Measurements from ENCODE around the gene KLF9. TPM values are rescaled to one million over a fixed set of nuclear protein-coding genes. Genes with fewer than 3 reads are reported as not detected.

Gene KLF9
- total RNA-seq, 1 donor from 2014 or later: 10.3 TPM

DNA sequence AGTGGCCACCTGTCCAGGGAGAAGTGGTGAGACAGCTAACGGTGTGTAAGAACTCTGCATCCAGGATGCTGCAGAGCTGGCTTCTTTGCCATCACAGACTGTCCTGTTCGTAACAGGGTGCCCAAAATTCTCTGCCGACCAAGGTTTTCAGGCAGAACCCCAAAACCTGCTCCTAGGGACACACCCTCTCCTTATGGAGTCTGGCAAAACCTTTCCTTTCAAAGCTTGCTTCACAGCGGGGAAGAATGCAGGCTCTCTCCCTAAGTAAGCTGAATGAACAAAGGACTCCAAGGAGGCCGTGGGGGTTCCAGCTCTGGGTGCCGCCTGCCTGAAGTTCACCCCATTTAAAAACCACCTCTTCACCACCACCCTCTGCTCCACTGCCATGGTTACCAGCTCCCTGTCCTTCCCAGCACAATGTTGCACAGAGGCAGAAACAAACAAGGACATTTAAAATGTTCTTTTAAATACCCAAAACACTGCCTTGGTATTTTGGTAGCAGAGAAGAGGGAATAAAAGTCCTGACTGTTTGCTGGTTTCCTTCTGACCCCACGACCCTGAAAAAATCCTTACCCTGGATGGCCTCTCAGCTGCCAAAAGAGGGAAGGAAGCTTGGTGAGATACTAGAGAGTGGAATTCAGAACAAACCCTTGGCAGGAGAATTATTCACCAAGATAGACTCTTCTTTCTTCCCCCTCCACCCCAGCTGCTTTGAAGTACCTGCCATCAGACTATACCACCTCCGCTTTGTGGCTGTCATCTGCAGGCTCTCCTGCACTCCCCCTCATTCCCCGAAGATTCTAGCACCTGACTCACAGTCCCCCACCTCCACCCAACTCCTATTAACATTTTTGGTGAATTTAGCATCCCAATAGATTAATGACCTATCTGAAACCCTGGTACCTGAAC lies 7.1 kb upstream of the KLF9 start:
- no peak for DNase-seq

DNA sequence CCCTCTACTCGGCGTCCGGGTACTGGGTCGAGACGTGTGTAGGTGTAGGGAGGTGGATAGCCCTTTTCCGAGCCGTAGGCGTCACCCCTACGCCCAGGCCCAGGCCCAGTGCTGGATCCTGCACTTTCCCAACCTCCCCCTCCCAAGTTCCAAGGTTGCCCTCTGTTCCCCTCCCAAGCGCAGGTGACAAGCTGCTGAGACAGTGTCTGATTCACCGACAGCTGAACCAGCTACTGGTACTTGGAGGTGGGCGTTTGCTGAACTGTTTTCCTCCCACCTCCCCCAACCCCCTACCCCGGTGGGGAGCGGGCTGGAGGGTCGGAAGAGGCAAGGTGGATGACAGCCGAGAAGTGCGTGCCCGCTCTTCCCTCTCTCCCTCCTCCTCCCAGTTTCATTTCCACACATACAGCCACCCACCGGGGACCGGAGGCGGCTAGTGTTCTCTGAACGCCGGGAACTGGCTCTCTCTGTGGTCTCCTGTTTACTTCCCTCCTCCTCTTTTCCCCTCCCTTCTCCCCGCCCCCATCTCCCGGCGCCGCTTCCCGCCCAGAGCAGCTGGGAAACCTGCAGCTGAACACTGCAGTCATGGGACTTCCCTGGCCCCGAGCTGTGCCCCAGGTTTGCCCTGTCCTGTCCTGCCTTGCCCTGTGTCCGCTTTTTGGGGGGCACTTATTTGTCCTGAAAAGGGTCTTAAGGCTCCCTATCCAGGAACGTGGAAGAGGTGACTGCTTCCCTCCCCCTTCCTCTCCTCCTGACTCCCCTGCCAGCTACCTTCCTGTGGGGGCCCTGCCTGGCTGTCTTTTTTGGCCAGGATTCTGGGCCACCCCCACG lies 6.2 kb upstream of the KLF9 start:
- peak; percentile 53 for DNase-seq

DNA sequence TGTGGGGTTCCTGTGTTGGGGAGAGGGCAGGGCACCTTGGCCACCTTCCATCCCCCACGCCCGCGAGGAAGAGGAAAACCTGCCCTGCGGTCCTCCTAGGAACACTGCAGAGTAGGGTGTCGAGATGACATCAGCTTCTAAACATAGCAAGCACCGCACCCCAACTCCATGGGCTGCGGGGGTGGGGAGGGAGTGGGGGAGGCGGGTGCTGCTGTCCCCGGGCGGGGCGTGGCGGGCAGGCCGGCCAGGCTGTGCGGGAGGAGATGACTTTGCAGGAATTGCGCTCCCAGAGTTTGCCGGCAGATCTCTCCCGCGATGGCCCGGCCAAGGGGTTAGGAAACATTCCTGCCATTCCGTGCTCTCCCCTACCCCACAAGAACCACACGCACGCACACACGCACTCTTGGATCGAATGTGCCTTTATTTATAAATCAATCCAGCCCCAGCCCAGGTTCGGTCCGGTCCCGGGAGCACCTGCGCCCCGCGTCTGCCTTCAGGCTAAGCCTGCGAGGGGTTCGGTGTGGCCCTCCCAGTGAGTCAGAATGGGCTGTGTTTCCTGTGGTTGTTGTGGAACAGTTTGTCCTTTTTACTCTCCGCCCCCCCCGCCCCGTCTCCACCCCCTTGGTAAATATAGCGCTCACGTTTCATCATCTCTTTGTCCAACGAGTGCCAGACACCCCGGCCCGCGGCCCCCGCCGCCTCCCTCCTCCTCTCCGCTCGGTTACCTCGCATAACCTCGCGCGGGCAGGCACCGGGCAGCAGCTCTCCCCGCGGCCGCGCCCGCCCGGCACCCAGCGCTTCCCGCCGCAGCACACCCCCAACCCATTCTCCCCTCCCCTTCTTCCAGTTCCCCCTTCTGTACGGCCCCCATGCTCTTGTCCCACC lies 5.3 kb upstream of the KLF9 start:
- peak; percentile 53 for DNase-seq

DNA sequence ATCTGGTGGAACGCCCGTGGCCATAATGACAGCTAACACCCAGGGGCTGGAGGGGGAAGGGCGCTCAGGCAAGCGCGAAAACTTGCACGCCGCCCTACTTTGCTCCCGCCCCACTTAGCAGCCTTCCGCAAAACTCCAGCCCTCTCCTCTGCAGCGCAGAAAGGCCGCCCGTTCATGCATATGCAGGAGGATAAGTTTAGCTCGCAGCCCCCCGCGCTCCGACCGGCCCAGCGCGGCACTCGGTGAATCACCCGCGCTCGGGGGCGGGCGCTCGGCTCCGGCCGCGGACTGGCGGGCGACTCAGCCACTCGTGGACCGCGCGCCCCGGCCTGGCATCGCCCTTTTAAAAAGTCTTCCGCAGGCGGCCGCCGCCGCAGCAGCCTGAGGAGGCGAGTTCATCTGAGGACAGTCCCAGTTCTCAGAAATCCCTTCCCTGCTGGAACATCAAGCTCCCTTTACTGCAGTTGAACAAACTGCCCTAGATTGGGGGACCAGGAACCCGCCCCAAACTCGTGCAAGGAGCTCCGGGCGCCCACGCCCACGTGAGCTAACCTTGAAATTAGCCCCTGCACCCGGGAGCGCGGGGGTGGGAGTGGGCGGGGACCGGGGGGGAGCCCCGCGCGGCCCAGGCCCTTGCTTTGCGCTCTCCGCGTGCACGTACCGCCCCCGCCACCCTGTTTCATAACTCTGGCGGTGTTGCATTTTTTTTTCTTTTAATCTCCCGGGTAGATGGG lies 4.5 kb upstream of the KLF9 start:
- peak; percentile 84 for DNase-seq

DNA sequence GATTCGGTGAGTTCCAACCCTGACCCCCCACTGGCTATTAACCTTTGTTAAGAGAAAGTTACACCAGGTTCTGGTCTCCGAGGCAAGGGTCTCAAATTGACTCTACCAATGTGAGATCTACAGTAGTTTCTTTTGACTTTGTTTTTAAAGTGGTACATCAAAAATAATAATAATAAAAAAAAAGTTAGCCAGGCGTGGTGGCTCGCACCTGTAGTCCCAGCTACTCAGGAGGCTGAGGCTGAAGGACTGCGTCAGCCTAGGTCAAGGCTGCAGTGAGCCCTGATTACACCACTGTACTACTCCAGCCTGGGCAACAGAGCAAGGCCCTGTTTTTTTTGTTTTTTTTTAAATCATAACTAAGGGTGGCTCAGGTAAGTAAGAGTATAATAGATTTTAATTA lies 1.0 kb upstream of the KLF9 start:
- DNase-seq: no peak

DNA sequence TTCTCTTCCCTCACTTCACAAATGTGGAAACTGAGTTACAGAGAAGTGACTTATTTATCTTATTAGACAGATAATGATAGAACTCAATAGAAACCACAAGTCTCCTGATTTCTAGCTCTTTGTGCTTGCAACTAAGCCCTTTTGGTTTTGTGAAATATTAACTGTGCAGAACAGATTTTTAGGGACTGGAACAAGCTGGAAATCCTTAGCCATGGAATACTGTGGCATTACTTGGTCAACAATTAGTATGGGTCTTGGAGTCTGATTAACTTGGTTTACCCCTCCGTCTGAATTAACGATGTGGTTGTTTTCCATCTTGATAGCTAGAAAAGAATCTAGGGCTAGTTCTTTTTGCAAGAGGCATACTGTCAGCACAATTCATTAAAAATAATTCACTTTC lies 584 bp upstream of the KLF9 start:
- DNase-seq: no peak

DNA sequence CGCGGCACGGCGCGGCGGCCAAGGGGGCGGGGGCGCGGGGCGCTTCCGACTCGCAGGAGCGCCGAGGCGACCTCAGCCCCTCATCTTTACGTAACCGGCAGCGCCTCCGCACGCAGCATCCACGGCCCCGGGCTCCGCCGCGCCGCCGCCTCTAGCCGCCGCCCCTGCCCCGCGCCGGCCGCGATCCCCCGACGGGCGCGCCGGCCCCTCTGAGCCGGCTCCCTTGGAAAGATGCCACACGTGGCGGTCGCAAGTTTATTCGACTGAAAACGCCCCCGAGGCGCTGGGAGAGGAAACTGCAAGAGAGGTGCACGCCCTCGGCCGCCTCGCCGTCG lies 1.0 kb downstream of the KLF9 start:
- no peak for DNase-seq

DNA sequence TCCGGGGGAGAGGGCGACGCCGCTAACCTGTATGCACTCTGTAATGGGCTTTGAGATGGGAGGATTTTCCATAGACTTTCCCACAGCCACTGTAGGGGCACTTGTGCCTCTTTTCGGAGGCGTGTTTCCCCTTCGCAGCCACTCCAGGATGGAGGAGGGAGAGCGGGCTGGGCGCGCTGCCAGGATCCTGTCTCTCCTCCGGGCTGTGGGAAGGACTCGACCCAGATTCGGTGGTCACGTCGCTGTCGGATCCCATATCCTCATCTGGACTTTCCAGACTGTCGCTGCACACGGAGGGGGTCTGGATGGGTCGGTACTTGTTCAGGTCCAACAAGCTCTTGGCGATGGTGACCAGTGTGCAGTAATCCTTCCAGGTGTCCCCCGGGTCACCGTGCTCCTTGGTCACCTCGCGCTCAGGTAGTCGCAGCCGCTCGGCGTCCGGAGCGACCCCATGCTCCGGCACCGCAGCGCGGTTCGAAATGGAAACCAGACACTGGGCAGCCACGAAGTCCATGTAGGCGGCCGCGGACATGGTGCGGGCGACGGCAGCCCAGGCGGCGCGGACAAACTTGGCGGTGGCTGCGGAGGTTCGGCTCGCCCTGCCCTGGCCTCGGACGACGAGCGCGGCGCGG lies 1.5 kb downstream of the KLF9 start:
- DNase-seq: peak; percentile 14

DNA sequence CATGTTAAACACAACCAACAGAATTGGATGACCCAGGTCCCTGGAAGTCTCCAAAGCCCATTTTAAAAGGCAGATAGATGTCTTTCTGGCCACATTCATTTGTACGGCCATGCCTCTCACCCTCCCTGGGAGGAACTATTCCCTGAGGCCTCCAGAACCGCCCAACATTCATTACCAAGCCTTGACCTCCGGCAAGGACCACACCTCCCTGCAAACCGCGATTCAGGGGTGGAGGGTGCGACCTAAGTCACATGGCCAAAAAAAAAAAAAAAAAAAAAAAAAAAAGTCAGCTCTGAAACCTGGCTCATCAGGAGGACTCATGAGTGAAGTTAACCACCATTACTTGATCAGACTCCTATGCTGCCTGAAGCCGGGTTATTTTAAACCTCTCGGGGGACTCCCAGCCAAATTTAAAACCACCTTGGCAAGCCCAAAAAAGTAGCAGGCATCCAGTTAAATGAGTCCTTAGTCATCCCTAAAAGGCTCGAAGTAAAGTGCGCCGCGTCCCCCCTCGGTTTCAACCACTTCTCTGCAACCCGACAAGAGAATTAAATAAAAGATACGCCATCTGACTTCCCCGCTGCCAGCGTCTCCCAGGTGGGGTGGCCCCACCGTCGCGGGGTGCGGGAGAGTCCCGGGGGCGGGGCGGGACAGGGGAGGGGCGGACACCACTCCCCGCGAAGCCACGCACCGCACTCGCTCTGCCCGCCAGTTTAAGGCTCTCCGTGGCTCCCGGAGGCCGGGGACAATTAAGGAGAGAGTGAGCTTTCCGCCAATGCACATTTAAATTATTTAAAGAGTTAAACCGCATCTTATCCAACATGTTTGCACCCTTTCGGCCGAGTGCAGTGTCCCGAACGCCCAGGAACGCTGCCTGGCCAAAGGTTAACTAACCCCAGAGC lies 2.3 kb downstream of the KLF9 start:
- DNase-seq: no peak

DNA sequence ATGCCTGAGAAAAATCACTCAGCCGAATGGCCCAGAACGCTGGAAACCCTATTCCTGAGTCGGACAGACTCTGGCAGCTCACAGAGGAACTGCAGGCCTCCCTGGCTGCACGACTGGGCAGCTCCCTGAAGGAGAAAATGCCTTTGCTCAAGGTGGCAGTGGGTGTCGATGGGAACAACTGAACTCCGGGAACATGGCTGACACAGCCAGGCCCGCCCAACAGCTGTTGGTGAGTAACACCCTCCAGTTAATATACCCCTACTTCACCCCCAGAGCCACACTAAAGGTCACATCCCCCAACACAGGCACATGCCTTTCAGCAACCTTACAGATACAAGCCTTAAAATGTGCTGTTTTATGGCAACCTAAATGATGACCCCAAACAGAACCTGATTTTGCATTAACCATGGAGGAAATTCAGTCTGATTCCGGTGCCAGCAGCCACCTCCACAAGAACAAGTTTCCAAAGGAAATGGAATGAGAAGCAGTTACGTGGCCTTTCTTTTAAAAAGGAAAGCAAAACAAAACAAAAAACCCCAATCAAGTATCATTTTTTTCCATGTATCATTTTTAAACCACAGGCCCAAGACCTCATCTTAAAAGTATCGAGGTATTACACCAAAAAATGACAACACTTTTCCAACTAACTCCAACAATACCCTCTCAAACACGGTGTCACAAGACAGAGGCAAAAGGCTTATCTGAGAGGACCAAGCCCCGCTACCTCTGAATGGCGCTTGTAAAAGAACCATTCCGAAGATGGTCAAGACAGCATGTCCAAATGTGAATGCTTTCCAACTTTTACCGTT lies 3.1 kb downstream of the KLF9 start:
- DNase-seq: no peak

DNA sequence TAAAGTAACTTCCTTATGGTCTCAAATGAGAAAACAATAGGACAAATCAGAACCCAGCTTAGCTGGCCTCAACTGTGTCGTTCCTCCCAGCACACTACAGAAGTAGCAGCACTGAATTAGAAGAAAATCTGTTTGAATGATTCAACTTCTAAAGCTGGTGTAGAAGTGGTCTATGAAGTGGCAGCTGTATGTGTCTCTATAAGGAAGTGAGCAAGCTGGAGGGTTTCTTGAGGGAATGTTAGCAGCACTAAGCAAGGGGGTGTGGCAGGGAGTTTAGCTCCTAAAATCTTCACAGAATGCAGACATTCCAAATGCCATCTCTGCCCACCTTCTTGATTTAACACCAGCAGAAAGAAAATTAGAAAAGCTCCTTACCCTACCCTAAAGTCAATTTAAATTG lies 4.1 kb downstream of the KLF9 start:
- no peak for DNase-seq

DNA sequence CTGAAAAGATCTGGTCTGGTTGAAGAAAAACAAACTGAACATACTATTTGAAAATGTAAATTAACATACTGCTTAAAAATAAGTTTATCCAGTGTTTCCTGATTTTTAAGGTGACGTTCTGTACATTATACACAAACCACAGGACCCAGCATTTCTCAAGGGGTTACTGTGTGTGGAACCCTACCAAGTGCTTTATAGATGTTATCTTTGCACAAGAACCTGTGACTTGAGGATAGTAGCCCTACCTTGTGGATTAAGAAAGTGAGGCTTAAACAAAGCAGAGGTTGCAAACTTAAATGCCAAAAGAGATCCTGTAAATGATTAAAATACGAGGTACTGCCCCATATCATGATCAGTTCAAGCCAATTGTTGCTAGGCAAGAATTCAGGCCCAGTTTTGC lies 4.7 kb downstream of the KLF9 start:
- DNase-seq: no peak

DNA sequence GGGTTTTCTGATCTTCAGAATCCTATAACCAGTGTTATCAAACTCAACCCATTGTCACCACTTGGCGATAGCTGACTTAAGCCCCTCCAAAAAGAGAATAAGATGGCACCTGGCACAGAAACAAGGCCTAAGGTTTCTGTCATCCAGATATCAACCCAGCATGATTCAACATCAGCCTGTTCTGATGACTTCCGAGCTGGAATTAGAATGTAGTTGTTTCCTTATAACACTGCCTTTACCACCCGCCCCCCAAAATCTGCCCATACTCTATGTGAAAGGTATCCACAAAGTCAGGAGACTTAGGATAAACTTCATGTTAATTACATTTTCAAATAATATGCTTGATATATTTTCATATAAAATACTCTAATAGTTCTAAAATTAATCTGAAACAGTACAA lies 5.2 kb downstream of the KLF9 start:
- no peak for DNase-seq

DNA sequence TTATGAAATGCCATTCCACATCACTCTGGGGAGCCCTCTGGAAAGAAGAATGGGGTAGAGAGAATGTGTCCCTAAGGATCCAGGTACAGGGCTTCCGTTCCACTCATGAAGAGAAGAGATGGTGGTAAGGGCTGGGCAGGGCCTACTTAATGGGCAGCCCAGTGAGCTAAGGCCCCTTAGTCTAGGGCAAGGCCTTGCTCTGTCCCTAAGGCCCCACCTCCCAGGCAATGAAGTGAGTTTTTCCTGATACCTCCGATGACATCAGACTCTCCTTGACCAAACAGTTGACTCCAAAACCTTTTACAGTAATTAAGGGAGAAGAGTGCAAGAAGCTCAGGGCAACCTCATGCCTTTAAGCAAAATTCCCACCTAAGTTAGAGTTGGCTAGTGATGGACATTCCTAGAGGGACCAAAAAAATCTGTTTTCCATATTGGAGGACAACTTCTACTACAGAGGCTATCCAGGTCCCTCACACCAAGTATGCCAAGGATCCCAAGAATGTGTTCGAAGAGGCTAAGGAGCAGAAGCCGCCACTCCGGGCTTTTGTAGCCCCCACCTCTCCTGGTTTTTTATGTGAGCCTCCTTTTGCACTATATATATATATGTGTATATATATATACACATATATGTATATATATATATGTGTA lies 5.9 kb downstream of the KLF9 start:
- no peak for DNase-seq

DNA sequence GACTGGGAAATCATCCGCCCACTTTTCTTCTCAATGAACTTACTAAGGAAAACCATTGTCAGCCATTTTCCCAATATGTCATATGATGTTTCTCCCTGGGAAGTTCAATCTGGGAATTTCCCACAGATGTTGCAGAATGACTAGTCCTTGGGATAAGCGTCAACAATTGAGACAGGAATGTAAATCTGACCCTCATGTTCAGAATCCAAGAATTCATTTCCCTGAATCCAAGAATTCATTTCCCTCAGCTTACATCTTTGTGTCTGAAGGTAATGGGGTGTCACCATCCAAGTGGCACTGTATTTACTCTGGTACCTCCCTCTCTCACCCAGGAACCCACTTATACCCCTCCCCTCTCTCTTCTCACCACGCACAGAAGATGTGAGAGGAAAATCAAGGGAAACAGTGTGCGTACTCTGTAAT lies 7.4 kb downstream of the KLF9 start:
- DNase-seq: peak; percentile 75

DNA sequence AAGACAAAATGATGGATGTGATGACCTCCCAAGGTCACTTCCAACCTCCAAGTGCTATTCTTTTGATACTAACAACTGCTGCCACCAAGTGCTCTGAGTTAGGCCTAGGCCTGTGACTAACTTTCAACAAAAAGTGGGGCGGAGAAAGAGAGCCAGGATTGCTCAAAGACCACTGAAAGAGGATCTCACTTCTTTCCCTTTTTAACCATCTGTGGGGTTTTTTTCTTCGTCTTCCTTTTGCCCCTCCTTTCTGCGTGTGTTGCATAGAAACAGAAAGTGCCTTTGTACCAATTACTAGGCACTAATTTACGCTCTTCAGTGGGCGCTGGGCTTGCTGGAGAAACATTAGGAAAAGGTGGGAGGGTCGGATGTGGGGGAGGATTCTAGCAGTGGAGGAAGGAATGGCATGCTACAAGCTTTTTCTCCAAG lies 8.0 kb downstream of the KLF9 start:
- DNase-seq: no peak

DNA sequence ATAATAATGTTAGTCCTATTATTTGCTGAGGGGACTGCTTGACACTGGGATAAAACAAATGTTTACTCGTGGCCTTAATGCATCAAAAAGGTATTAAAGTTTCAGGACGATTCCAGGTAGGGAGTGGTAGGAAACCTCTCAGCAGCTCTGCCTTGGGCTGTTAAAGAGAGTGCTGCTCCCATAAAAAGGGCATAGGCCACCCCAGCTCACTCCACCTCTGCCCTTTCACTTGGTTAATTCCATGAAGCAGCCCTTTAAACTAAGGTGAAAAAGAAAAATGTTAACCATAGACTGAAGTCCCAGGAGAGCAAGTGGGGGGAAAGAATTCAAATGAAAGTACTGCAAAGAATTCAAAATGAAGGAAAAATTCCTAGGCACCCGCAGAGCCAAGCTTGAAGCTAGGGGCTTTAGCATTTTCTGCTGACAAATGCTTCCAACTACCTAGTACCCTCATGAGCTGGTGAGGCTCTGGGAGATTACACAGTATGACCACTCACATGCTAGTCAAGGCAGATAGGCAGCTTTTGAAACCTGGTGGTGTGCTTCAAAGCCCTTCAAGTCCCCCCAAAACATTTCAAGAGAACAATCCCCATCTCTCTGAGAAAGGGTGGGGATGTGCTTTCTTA lies 8.5 kb downstream of the KLF9 start:
- DNase-seq: no peak

DNA sequence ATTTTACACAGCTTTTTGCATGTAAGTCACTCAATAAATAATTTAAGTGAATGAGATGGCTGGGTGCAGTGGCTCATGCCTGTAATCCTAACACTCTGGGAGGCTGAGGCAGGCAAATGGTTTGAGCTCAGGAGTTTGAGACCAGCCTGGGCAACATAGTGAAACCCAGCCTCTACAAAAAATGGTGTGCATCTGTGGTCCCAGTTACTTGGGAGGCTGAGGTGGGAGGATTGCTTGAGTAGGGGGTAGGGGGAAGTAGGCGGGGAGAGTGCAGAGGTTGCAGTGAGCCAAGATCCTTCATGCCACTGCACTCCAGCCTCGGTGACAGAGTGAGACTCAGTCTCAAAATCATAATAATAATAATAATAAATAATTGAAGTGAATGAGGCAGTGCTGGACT lies 10.2 kb downstream of the KLF9 start:
- DNase-seq: no peak

Measured in skin of body (tissue), 2 donors.